ENCODE results near the gene STRIP2.

STRIP2 gene

GRCh38 chr7:129513546-129513945 is 79.3 kb downstream of the STRIP2 start:
- TF ChIP-seq, protein P1, sequence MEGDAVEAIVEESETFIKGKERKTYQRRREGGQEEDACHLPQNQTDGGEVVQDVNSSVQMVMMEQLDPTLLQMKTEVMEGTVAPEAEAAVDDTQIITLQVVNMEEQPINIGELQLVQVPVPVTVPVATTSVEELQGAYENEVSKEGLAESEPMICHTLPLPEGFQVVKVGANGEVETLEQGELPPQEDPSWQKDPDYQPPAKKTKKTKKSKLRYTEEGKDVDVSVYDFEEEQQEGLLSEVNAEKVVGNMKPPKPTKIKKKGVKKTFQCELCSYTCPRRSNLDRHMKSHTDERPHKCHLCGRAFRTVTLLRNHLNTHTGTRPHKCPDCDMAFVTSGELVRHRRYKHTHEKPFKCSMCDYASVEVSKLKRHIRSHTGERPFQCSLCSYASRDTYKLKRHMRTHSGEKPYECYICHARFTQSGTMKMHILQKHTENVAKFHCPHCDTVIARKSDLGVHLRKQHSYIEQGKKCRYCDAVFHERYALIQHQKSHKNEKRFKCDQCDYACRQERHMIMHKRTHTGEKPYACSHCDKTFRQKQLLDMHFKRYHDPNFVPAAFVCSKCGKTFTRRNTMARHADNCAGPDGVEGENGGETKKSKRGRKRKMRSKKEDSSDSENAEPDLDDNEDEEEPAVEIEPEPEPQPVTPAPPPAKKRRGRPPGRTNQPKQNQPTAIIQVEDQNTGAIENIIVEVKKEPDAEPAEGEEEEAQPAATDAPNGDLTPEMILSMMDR (IDR thresholded peaks at IDR 0.05; ENCODE audit: unreplicated experiment in 3 of 3) = no peak

DNA sequence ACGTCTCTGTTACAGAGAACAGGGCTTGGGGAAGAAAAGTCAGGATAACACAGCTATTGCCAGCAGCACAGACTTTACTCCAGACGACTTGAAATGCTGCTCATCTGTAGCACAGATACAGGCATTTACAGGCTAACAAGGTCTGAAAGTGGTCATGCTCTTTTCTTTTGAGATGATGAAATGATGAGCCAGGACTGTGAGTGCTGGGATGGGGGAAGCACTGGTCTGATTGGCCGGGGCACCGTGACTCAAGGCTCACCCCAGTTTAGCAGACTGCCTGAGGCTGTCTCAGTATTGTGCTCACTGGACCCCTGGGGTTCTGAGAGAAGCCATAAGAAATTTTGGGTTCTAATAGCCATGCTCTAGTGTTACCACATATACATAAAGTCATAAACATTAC is 80.5 kb downstream of the STRIP2 start:
- H3K27ac Mint-ChIP-seq = no peak overlapping the region
- peaks cover 3% of the 10 kb centered on the region for H3K9me3 Mint-ChIP-seq
- H3K36me3 Mint-ChIP-seq (ENCODE audit: low read depth) = no peaks in the 10 kb centered on the region
- H3K27me3 Mint-ChIP-seq (ENCODE audit: low read depth) = peaks cover 11% of the 10 kb centered on the region
- H3K4me3 Mint-ChIP-seq = no peak overlapping the region
- TF ChIP-seq, protein P1 (IDR thresholded peaks at IDR 0.05; ENCODE audit: unreplicated experiment in 3 of 3) = no peak
- H3K4me1 Mint-ChIP-seq = no peaks in the 10 kb centered on the region

More at GRCh38 chr7:129513546-129513945, 79.3 kb downstream of the STRIP2 start:
- Mint-ChIP-seq H3K27me3 (ENCODE audit: low read depth) (peaks cover 11% of the 10 kb centered on the region), H3K4me1 (no peaks in the 10 kb centered on the region), H3K4me3 (no peak overlapping the region), H3K27ac (no peak overlapping the region), H3K9me3 (peaks cover 3% of the 10 kb centered on the region), H3K36me3 (ENCODE audit: low read depth) (no peaks in the 10 kb centered on the region)

GRCh38 chr7:129515381-129515780 is 81.1 kb downstream of the STRIP2 start:
- no peaks in the 10 kb centered on the region for H3K4me1 Mint-ChIP-seq
- H3K9me3 Mint-ChIP-seq = peaks cover 3% of the 10 kb centered on the region
- peaks cover 8% of the 10 kb centered on the region for H3K27me3 Mint-ChIP-seq (ENCODE audit: low read depth)
- H3K36me3 Mint-ChIP-seq (ENCODE audit: low read depth) = no peaks in the 10 kb centered on the region
- H3K27ac Mint-ChIP-seq = no peak overlapping the region
- H3K4me3 Mint-ChIP-seq = no peak overlapping the region
- TF ChIP-seq, protein P1 (IDR thresholded peaks at IDR 0.05; ENCODE audit: unreplicated experiment in 3 of 3) = no peak

DNA sequence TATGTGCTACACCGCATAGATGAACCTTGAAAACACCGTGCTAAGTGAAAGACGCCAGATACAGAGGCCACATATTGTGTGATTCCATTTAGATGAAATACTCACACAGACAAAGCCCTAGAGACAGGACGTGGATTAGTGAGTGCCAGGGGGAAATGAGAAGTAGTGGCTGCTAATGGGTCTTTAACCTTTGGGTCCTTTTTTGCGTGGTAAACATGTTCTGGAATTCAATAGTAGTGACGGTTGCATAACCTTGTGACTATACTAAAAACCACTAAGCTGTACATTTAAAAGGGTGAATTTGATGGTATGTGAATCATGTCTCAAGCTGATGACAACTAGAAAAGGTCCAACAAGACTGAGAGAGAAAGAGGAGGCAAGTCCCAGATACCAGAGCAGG is 83.7 kb downstream of the STRIP2 start:
- Mint-ChIP-seq H3K4me1 (no peaks in the 10 kb centered on the region), H3K4me3 (no peak overlapping the region), H3K27me3 (ENCODE audit: low read depth) (peaks cover 29% of the 10 kb centered on the region), H3K9me3 (peaks cover 3% of the 10 kb centered on the region), H3K36me3 (ENCODE audit: low read depth) (no peaks in the 10 kb centered on the region), H3K27ac (no peak overlapping the region)
- TF ChIP-seq, protein P1 (IDR thresholded peaks at IDR 0.05; ENCODE audit: unreplicated experiment in 3 of 3) = no peak

DNA sequence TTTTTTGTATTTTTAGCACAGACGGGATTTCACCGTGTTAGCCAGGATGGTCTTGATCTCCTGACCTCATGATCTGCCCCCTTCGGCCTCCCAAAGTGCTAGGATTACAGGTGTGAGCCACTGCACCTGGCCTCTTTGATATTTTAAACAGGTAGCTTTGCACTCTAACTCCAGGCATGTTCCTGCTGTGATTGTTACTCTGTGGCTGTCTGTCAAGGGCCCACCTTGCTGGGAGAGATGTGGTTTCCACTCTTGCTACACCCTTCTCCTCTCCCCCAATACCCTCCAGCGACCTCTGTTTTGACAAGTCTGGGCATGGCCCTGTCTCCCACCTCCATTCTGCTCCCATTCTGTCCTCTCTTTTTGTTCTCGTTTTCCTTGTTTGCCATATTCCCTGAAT is 85.2 kb downstream of the STRIP2 start:
- Mint-ChIP-seq H3K9me3 (peaks cover 3% of the 10 kb centered on the region), H3K27me3 (ENCODE audit: low read depth) (peaks cover 40% of the 10 kb centered on the region), H3K4me3 (no peak overlapping the region), H3K27ac (no peak overlapping the region), H3K36me3 (ENCODE audit: low read depth) (no peaks in the 10 kb centered on the region), H3K4me1 (no peaks in the 10 kb centered on the region)
- TF ChIP-seq, protein P1 (IDR thresholded peaks at IDR 0.05; ENCODE audit: unreplicated experiment in 3 of 3) = no peak

DNA sequence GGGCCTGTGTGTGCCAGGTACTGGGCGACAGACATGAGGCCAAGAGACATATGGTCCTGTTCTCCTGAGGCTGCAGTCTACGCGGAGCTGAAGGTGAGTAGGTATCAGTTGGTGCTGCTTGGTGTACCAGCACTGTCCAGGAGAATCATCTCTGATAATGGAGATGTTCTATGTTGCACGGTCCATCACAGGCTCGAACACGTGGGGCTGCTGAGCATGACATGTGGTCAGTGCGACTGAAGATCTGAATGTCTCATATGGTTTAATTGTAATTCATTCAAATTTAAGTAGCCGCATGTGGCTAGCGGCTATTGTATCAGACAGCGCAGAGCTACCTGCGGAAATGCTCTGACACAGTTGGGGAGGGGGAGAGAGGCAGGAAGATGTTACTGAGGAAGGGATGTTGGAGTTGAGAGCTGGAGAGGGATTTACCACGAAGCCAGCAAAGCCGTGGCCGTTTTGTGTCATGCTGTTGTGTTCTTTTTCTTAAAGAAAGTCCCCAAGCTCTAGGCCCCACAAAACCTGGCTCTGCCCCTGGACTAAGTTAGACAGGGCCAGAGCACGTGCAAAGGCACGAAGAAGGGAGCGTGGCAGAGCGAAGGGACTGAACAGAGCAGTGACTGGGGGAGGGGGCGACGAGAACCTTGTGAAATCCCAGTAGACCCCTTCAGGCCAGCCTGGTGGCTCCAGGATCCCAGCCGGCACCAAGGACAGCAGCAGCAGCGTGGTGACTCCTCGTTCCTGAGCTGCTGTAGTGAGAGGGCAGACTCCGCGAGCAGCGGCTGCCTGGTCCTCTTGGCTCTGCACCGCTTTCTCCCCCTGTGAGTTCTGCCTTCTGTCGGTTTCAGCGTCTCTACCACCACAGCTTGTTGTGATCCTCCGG is 88.1 kb downstream of the STRIP2 start:
- TF ChIP-seq, protein P1 (IDR thresholded peaks at IDR 0.05; ENCODE audit: unreplicated experiment in 3 of 3) = no peak
- H3K27me3 Mint-ChIP-seq (ENCODE audit: low read depth) = peaks cover 45% of the 10 kb centered on the region
- H3K27ac Mint-ChIP-seq = no peak overlapping the region
- H3K4me1 Mint-ChIP-seq = no peaks in the 10 kb centered on the region
- no peaks in the 10 kb centered on the region for H3K9me3 Mint-ChIP-seq
- no peaks in the 10 kb centered on the region for H3K36me3 Mint-ChIP-seq (ENCODE audit: low read depth)
- no peak overlapping the region for H3K4me3 Mint-ChIP-seq
